Mesenchymal stem cell (in vitro differentiated cells and primary cell): ENCODE measurements around the gene AGK.

Experiments
- DNase-seq: peaks from one replicate; pipeline ENCODE4 v3.0.0-alpha.2; 2013
- H2AFZ ChIP-seq: one replicate; pipeline ENCODE4 v1.6.1; 2013; ENCODE audit warnings: low read depth, mild to moderate bottlenecking, control low read depth, inconsistent platforms, low read length, moderate library complexity
- H2AK5ac ChIP-seq: 2 replicates; pipeline ENCODE4 v1.6.1; 2013; ENCODE audit warnings: low read length, moderate library complexity, mild to moderate bottlenecking, inconsistent platforms; ENCODE audit not compliant: severe bottlenecking
- H2BK120ac ChIP-seq: one replicate; pipeline ENCODE4 v1.6.1; 2013; ENCODE audit warnings: low read depth, mild to moderate bottlenecking, inconsistent platforms, low read length, moderate library complexity
- H2BK12ac ChIP-seq, 2 experiments: one replicate each; pipeline ENCODE4 v1.6.1; 2013; ENCODE audit warnings: inconsistent platforms in 2 of 2, low read length in 2 of 2, mild to moderate bottlenecking in 2 of 2, moderate library complexity in 2 of 2, control low read depth in 1 of 2
- H2BK15ac ChIP-seq: one replicate; pipeline ENCODE4 v1.6.1; 2013; ENCODE audit warnings: mild to moderate bottlenecking, low read depth, inconsistent platforms; ENCODE audit not compliant: poor library complexity, severe bottlenecking
- H2BK5ac ChIP-seq: 2 replicates; pipeline ENCODE4 v1.6.1; 2013; ENCODE audit warnings: low read depth, mild to moderate bottlenecking, low read length, control low read depth, inconsistent platforms; ENCODE audit not compliant: poor library complexity, severe bottlenecking
- H3K14ac ChIP-seq, 2 experiments: one replicate each; pipeline ENCODE4 v1.6.1; 2013; ENCODE audit warnings: inconsistent platforms in 2 of 2, low read length in 2 of 2, control low read depth in 1 of 2, mild to moderate bottlenecking in 1 of 2, moderate library complexity in 1 of 2
- H3K18ac ChIP-seq, 2 experiments: one replicate each; pipeline ENCODE4 v1.6.1; 2013; ENCODE audit warnings: inconsistent platforms in 2 of 2, low read length in 2 of 2, control low read depth in 1 of 2, low read depth in 1 of 2, mild to moderate bottlenecking in 1 of 2
- H3K23ac ChIP-seq, 2 experiments: one replicate each; pipeline ENCODE4 v1.6.1; 2013; ENCODE audit warnings: inconsistent platforms in 2 of 2, low read length in 2 of 2, mild to moderate bottlenecking in 2 of 2, moderate library complexity in 2 of 2, control low read depth in 1 of 2
- H3K27ac ChIP-seq: 2 replicates; pipeline ENCODE4 v1.5.1; 2013; ENCODE audit warnings: mild to moderate bottlenecking, moderate library complexity, low read length, control low read depth, inconsistent platforms; ENCODE audit not compliant: poor library complexity, severe bottlenecking
- H3K27me3 ChIP-seq, 2 experiments: 2 replicates each; pipeline versions ENCODE4 v1.6.1 to v1.7.0; 2013; ENCODE audit warnings: low read length in 2 of 2, mild to moderate bottlenecking in 2 of 2, moderate library complexity in 2 of 2, control low read depth in 1 of 2, inconsistent platforms in 1 of 2; ENCODE audit not compliant: control insufficient read depth in 1 of 2, insufficient read depth in 1 of 2
- H3K36me3 ChIP-seq, 2 experiments: 2 replicates each; pipeline versions ENCODE4 v1.6.1 to v1.7.0; 2013; ENCODE audit warnings: low read length in 2 of 2, control low read depth in 1 of 2, inconsistent platforms in 1 of 2, low read depth in 1 of 2, mild to moderate bottlenecking in 1 of 2; ENCODE audit not compliant: insufficient read depth in 2 of 2, control insufficient read depth in 1 of 2
- H3K4ac ChIP-seq, 2 experiments: one replicate each; pipeline ENCODE4 v1.6.1; 2013; ENCODE audit warnings: inconsistent platforms in 2 of 2, low read length in 2 of 2, mild to moderate bottlenecking in 2 of 2, moderate library complexity in 2 of 2, control low read depth in 1 of 2, low read depth in 1 of 2
- H3K4me1 ChIP-seq: 2 replicates; pipeline ENCODE4 v1.6.1; 2013; ENCODE audit warnings: low read depth, low read length, control low read depth; ENCODE audit not compliant: control insufficient read depth, insufficient read depth
- H3K4me2 ChIP-seq: 2 replicates; pipeline ENCODE4 v1.6.1; 2013; ENCODE audit warnings: low read length, mild to moderate bottlenecking, inconsistent platforms; ENCODE audit not compliant: poor library complexity, severe bottlenecking
- H3K4me3 ChIP-seq, 2 experiments: 2 replicates each; pipeline versions ENCODE4 v1.5.1 to v1.7.0; 2013; ENCODE audit warnings: low read length in 2 of 2, mild to moderate bottlenecking in 2 of 2, control low read depth in 1 of 2, low read depth in 1 of 2; ENCODE audit not compliant: insufficient read depth in 1 of 2
- H3K79me1 ChIP-seq: replicated peaks from 2 replicates; pipeline ENCODE4 v1.6.1; 2013; ENCODE audit warnings: mild to moderate bottlenecking, control low read depth, low read length, inconsistent platforms; ENCODE audit not compliant: poor library complexity, severe bottlenecking
- H3K9ac ChIP-seq: 2 replicates; pipeline ENCODE4 v1.7.0; 2013; ENCODE audit warnings: mild to moderate bottlenecking, low read length, moderate library complexity
- H3K9me3 ChIP-seq: 2 replicates; pipeline ENCODE4 v1.7.0; 2013; ENCODE audit warnings: mild to moderate bottlenecking, low read length; ENCODE audit not compliant: control insufficient read depth
- H4K8ac ChIP-seq: one replicate; pipeline ENCODE4 v1.6.1; 2013; ENCODE audit warnings: inconsistent platforms, mild to moderate bottlenecking, low read length, moderate library complexity
- H4K91ac ChIP-seq: one replicate; pipeline ENCODE4 v1.6.1; 2013; ENCODE audit warnings: mild to moderate bottlenecking, low read length, inconsistent platforms
- WGBS: methylation state at CpG from one replicate; pipeline ENCODE4 v1.1.7; 2013; ENCODE audit warnings: mixed read lengths; 5-methylcytosine and 5-hydroxymethylcytosine counted together

AGK gene

GRCh38 chr7:141544831-141545230 is 6.4 kb upstream of the AGK start:
- 67% methylated on average over 1 of the region's 1 CpG for WGBS
- Histone ChIP-seq H3K4me3 (no peak overlapping the region), H3K9me3 (no peaks in the 10 kb centered on the region), H3K4me1 (no peaks in the 10 kb centered on the region), H3K4me2 (no peak overlapping the region), H2AFZ (no peak overlapping the region), H3K4ac (no peak overlapping the region), H3K9ac (no peak overlapping the region), H3K27ac (no peak overlapping the region), H3K23ac (no peak overlapping the region), H4K91ac (no peak overlapping the region), H2AK5ac (no peak overlapping the region), H3K14ac (no peak overlapping the region), H3K18ac (no peak overlapping the region), H3K27me3 (no peaks in the 10 kb centered on the region), H3K36me3 (no peaks in the 10 kb centered on the region), H2BK120ac (no peak overlapping the region), H4K8ac (no peak overlapping the region), H3K79me1 (no peaks in the 10 kb centered on the region), H2BK12ac (no peak overlapping the region), H2BK15ac (no peak overlapping the region), H2BK5ac (no peak overlapping the region)
- DNase-seq: no peak

GRCh38 chr7:141549582-141549981 is 1.6 kb upstream of the AGK start:
- H2BK5ac ChIP-seq: no peak overlapping the region
- no peaks in the 10 kb centered on the region for H3K27me3 ChIP-seq
- no peak overlapping the region for H2AFZ ChIP-seq
- no peaks in the 10 kb centered on the region for H3K36me3 ChIP-seq
- H2AK5ac ChIP-seq: no peak overlapping the region
- H3K4ac ChIP-seq: no peak overlapping the region
- no peak overlapping the region for H3K14ac ChIP-seq
- no peak overlapping the region for H4K8ac ChIP-seq
- H3K27ac ChIP-seq: no peak overlapping the region
- H4K91ac ChIP-seq: no peak overlapping the region
- no peak overlapping the region for H2BK12ac ChIP-seq
- no peaks in the 10 kb centered on the region for H3K9me3 ChIP-seq
- H3K9ac ChIP-seq: no peak overlapping the region
- no peak overlapping the region for H2BK15ac ChIP-seq
- H3K4me2 ChIP-seq: no peak overlapping the region
- WGBS: 100% methylated on average over 1 of the region's 2 CpGs
- H3K23ac ChIP-seq: no peak overlapping the region
- DNase-seq: no peak
- H2BK120ac ChIP-seq: no peak overlapping the region
- peaks cover 25% of the 10 kb centered on the region for H3K79me1 ChIP-seq
- H3K18ac ChIP-seq: no peak overlapping the region
- peaks cover 5% of the 10 kb centered on the region for H3K4me1 ChIP-seq
- no peak overlapping the region for H3K4me3 ChIP-seq

GRCh38 chr7:141550386-141551093 is 670 bp upstream of the AGK start:
- peak overlapping the region in 1 of 2 experiments; percentile 89 for H3K4ac ChIP-seq
- H2AK5ac ChIP-seq: no peak overlapping the region
- no peak overlapping the region for H3K27ac ChIP-seq
- peaks cover 0 to under 1% of the 10 kb centered on the region in 2 experiments for H3K36me3 ChIP-seq
- H4K8ac ChIP-seq: peak overlapping the region; percentile 93
- H3K18ac ChIP-seq: peak overlapping the region in 1 of 2 experiments; percentile 70
- H2AFZ ChIP-seq: peak overlapping the region; percentile 74
- H2BK120ac ChIP-seq: no peak overlapping the region
- H3K79me1 ChIP-seq: peaks cover 25% of the 10 kb centered on the region
- H3K14ac ChIP-seq: no peak overlapping the region
- H2BK15ac ChIP-seq: no peak overlapping the region
- peak overlapping the region; percentile 67 for H4K91ac ChIP-seq
- no peak overlapping the region for H2BK5ac ChIP-seq
- no peak for DNase-seq
- 57% methylated on average over 18 of the region's 18 CpGs for whole genome bisulfite sequencing
- H3K4me3 ChIP-seq: peak overlapping the region; percentile 87 to 96
- peak overlapping the region; percentile 89 for H3K9ac ChIP-seq
- no peaks in the 10 kb centered on the region for H3K27me3 ChIP-seq
- no peaks in the 10 kb centered on the region for H3K9me3 ChIP-seq
- no peak overlapping the region for H2BK12ac ChIP-seq
- peaks cover 5% of the 10 kb centered on the region for H3K4me1 ChIP-seq
- H3K4me2 ChIP-seq: peak overlapping the region; percentile 81
- H3K23ac ChIP-seq: no peak overlapping the region

GRCh38 chr7:141551782-141552181 is 572 bp downstream of the AGK start:
- H3K9me3 ChIP-seq: no peaks in the 10 kb centered on the region
- H3K4me3 ChIP-seq: peak overlapping the region; percentile 87 to 96
- H3K14ac ChIP-seq: peak overlapping the region in 1 of 2 experiments; percentile 99
- peak overlapping the region in 1 of 2 experiments; percentile 99 for H3K23ac ChIP-seq
- peak overlapping the region; percentile 74 for H2AFZ ChIP-seq
- peak overlapping the region; percentile 91 for H4K8ac ChIP-seq
- no peak overlapping the region for H2BK12ac ChIP-seq
- H2BK15ac ChIP-seq: no peak overlapping the region
- peaks cover 25% of the 10 kb centered on the region for H3K79me1 ChIP-seq
- H2BK120ac ChIP-seq: no peak overlapping the region
- peak overlapping the region; percentile 78 for H4K91ac ChIP-seq
- no peak for DNase-seq
- H3K18ac ChIP-seq: peak overlapping the region in 1 of 2 experiments; percentile 92
- H3K4ac ChIP-seq: peak overlapping the region in 1 of 2 experiments; percentile 95
- H3K27ac ChIP-seq: no peak overlapping the region
- 2% methylated on average over 4 of the region's 4 CpGs for WGBS
- H2AK5ac ChIP-seq: no peak overlapping the region
- peaks cover 4 to 13% of the 10 kb centered on the region in 2 experiments for H3K36me3 ChIP-seq
- H3K4me1 ChIP-seq: peaks cover 5% of the 10 kb centered on the region
- no peak overlapping the region for H2BK5ac ChIP-seq
- peak overlapping the region; percentile 84 for H3K4me2 ChIP-seq
- H3K9ac ChIP-seq: peak overlapping the region; percentile 89
- no peaks in the 10 kb centered on the region for H3K27me3 ChIP-seq
